WTC11 (cell line): ENCODE data around the gene SEC16B. TPM values are rescaled to one million over a fixed set of nuclear protein-coding genes. Genes with fewer than 3 reads are reported as not detected.

ENCODE experiments used
- ATAC-seq: fragments of 200-7000 bp; cut with Tn5 transposase; 2 replicates; pipeline ENCODE4 v1.10.0; 2021; ENCODE audit warnings: mild to moderate bottlenecking, moderate library complexity
- CTCF ChIA-PET: fragments of 300-600 bp; sonication (Branson Sonifier 250); formaldehyde crosslinking; loops from one replicate; lab custom pipeline; 2021; ENCODE audit warnings: antibody characterized with exemption; lab: Charles Lee
- POLR2A ChIA-PET: fragments of 350-600 bp; sonication (Branson Sonifier 250); formaldehyde crosslinking; loops from one replicate; lab custom pipeline; 2021; ENCODE audit warnings: antibody characterized with exemption; lab: Charles Lee
- DNase-seq: peaks from one replicate; pipeline ENCODE4 v3.0.0; 2021; ENCODE audit warnings: low spot score
- H3K27ac Mint-ChIP-seq: 2 replicates; pipeline ENCODE4 v1.8.0; 2021; ENCODE audit warnings: mixed read lengths
- H3K27me3 Mint-ChIP-seq: 2 replicates; pipeline ENCODE4 v1.8.0; 2021; ENCODE audit warnings: low read depth, mild to moderate bottlenecking, moderate library complexity, mixed read lengths
- H3K36me3 Mint-ChIP-seq: 2 replicates; pipeline ENCODE4 v1.8.0; 2021; ENCODE audit warnings: mixed read lengths
- H3K4me1 Mint-ChIP-seq: 2 replicates; pipeline ENCODE4 v1.8.0; 2022; ENCODE audit warnings: mixed read lengths
- H3K4me3 Mint-ChIP-seq: 2 replicates; pipeline ENCODE4 v1.8.0; 2021; ENCODE audit warnings: mild to moderate bottlenecking, moderate library complexity, mixed read lengths
- H3K9me3 Mint-ChIP-seq: 2 replicates; pipeline ENCODE4 v1.8.0; 2021; ENCODE audit warnings: mixed read lengths
- ATF3 ChIP-seq: sonication (generic); formaldehyde crosslinking; conservative IDR thresholded peaks from 2 replicates; pipeline ENCODE4 v1.8.1; 2022; ENCODE audit warnings: mild to moderate bottlenecking, missing genetic modification reagents
- FOXJ3 ChIP-seq: sonication (generic); formaldehyde crosslinking; IDR thresholded peaks from 2 replicates; pipeline ENCODE4 v1.9.0; 2021; ENCODE audit warnings: missing genetic modification reagents, mild to moderate bottlenecking, borderline replicate concordance
- GTF2I ChIP-seq: fragments of 250-450 bp; sonication (Bioruptor Pico); conservative IDR thresholded peaks from 2 replicates; pipeline ENCODE4 v1.4.0; 2021; ENCODE audit warnings: mild to moderate bottlenecking
- KAT7 ChIP-seq: sonication (generic); formaldehyde crosslinking; IDR thresholded peaks from 2 replicates; pipeline ENCODE4 v1.8.1; 2023; ENCODE audit warnings: missing genetic modification reagents, mild to moderate bottlenecking, borderline replicate concordance
- NFATC4 ChIP-seq: fragments of 250-450 bp; sonication (Bioruptor Pico); IDR thresholded peaks from 2 replicates; pipeline ENCODE4 v1.9.0; 2021; ENCODE audit warnings: mild to moderate bottlenecking
- RORB ChIP-seq: fragments of 250-450 bp; sonication (Bioruptor Pico); IDR thresholded peaks from 2 replicates; pipeline ENCODE4 v1.9.0; 2021; ENCODE audit warnings: mild to moderate bottlenecking
- SMAD4 ChIP-seq: sonication (generic); formaldehyde crosslinking; IDR thresholded peaks from 2 replicates; pipeline ENCODE4 v1.8.0; 2022; ENCODE audit warnings: mild to moderate bottlenecking, missing genetic modification reagents
- SOX15 ChIP-seq: fragments of 250-450 bp; sonication (Bioruptor Pico); IDR thresholded peaks from 2 replicates; pipeline ENCODE4 v1.9.0; 2021; ENCODE audit warnings: mild to moderate bottlenecking
- TCF7 ChIP-seq: sonication (generic); formaldehyde crosslinking; IDR thresholded peaks from 2 replicates; pipeline ENCODE4 v1.8.0; 2022; ENCODE audit warnings: mild to moderate bottlenecking, low read depth, missing genetic modification reagents, moderate library complexity
- TEAD4 ChIP-seq: sonication (generic); formaldehyde crosslinking; IDR thresholded peaks from 2 replicates; pipeline ENCODE4 v1.8.0; 2022; ENCODE audit warnings: mild to moderate bottlenecking, missing genetic modification reagents
- USF2 ChIP-seq: sonication (generic); formaldehyde crosslinking; IDR thresholded peaks from 2 replicates; pipeline ENCODE4 v1.8.1; 2023; ENCODE audit warnings: mild to moderate bottlenecking, missing genetic modification reagents, moderate library complexity
- ZNF138 ChIP-seq: sonication (generic); formaldehyde crosslinking; conservative IDR thresholded peaks from 2 replicates; pipeline ENCODE4 v1.8.1; 2022; ENCODE audit warnings: mild to moderate bottlenecking, moderate library complexity, missing genetic modification reagents
- ZNF232 ChIP-seq: sonication (generic); formaldehyde crosslinking; IDR thresholded peaks from 2 replicates; pipeline ENCODE4 v1.8.0; 2022; ENCODE audit warnings: mild to moderate bottlenecking, missing genetic modification reagents
- ZNF317 ChIP-seq: sonication (generic); formaldehyde crosslinking; IDR thresholded peaks from 2 replicates; pipeline ENCODE4 v1.8.1; 2023; ENCODE audit warnings: low read depth, mild to moderate bottlenecking, moderate library complexity, missing genetic modification reagents, borderline replicate concordance
- ZNF423 ChIP-seq: fragments of 250-450 bp; sonication (Bioruptor Pico); IDR thresholded peaks from 2 replicates; pipeline ENCODE4 v2.1.2; 2022; ENCODE audit warnings: mild to moderate bottlenecking, moderate library complexity
- total RNA-seq: library from RNA; stranded (reverse); gene quantifications from 3 replicates; pipeline ENCODE4 v1.2.3, GENCODE V29; 2021
- TF ChIP-seq, protein P1 (sequence below): sonication (generic); formaldehyde crosslinking; IDR thresholded peaks from 2 replicates; pipeline ENCODE4 v1.8.1; 2023; ENCODE audit warnings: mild to moderate bottlenecking, moderate library complexity, missing genetic modification reagents
- TF ChIP-seq, protein P2 (sequence below): sonication (generic); formaldehyde crosslinking; IDR thresholded peaks from 2 replicates; pipeline ENCODE4 v1.8.1; 2022; ENCODE audit warnings: low read depth, mild to moderate bottlenecking, moderate library complexity, missing genetic modification reagents, borderline replicate concordance
- TF ChIP-seq, protein P3 (sequence below): fragments of 250-450 bp; sonication (Bioruptor Pico); IDR thresholded peaks from 2 replicates; pipeline ENCODE4 v1.9.0; 2021; ENCODE audit warnings: mild to moderate bottlenecking, borderline replicate concordance
- TF ChIP-seq, protein P4 (sequence below): sonication (generic); formaldehyde crosslinking; IDR thresholded peaks from 2 replicates; pipeline ENCODE4 v1.8.0; 2022; ENCODE audit warnings: missing genetic modification reagents
- TF ChIP-seq, protein P5 (sequence below): sonication (generic); formaldehyde crosslinking; IDR thresholded peaks from 2 replicates; pipeline ENCODE4 v1.8.0; 2022; ENCODE audit warnings: mild to moderate bottlenecking, missing genetic modification reagents

SEC16B gene
- total RNA-seq, 1 experiment from 2014 or later, result 0.90 TPM

DNA sequence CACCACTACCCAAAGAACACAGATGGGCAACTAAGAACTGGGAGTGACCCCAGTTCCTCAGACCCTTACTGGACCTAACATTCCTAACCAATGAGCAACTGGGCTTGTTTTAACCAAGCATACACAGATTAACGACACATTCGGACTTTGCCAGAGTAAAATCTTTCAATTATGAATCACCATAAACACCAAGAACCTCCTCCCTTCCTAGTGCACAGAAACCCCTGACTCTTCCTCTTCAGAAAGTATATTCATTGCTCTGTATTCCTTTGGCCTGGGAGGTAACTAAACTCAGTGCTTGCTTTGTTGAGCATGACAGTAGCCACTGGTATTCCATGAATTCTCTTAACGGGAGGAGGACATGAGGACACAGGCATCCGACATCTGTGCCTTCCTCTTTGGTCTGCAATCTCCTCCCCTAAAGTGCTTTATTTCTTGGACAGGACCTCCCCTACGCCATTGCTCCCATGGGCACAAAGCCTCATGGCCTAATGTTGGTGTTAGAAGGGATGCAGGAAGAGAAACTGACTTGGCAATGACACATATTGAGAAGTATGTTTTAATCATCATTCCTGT lies 42.7 kb downstream of the SEC16B start:
- Mint-ChIP-seq H3K27me3 (no peaks in the 10 kb centered on the region), H3K4me1 (peaks cover 15% of the 10 kb centered on the region), H3K27ac (no peak overlapping the region), H3K9me3 (no peaks in the 10 kb centered on the region), H3K4me3 (no peak overlapping the region), H3K36me3 (no peaks in the 10 kb centered on the region)
- TF ChIP-seq, protein P1, sequence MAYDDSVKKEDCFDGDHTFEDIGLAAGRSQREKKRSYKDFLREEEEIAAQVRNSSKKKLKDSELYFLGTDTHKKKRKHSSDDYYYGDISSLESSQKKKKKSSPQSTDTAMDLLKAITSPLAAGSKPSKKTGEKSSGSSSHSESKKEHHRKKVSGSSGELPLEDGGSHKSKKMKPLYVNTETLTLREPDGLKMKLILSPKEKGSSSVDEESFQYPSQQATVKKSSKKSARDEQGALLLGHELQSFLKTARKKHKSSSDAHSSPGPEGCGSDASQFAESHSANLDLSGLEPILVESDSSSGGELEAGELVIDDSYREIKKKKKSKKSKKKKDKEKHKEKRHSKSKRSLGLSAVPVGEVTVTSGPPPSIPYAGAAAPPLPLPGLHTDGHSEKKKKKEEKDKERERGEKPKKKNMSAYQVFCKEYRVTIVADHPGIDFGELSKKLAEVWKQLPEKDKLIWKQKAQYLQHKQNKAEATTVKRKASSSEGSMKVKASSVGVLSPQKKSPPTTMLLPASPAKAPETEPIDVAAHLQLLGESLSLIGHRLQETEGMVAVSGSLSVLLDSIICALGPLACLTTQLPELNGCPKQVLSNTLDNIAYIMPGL (CRISPR knock-in tag), result no peak
- TF ChIP-seq ATF3 (no peak), TCF7 (CRISPR knock-in tag) (no peak), KAT7 (CRISPR knock-in tag) (no peak), RORB (CRISPR knock-in tag) (no peak), TEAD4 (no peak), GTF2I (CRISPR knock-in tag) (no peak), SOX15 (CRISPR knock-in tag) (no peak), ZNF232 (CRISPR knock-in tag) (no peak), FOXJ3 (no peak), USF2 (no peak), ZNF423 (CRISPR knock-in tag) (no peak), NFATC4 (CRISPR knock-in tag) (no peak), ZNF317 (no peak), ZNF138 (CRISPR knock-in tag) (no peak)
- TF ChIP-seq, protein P2, sequence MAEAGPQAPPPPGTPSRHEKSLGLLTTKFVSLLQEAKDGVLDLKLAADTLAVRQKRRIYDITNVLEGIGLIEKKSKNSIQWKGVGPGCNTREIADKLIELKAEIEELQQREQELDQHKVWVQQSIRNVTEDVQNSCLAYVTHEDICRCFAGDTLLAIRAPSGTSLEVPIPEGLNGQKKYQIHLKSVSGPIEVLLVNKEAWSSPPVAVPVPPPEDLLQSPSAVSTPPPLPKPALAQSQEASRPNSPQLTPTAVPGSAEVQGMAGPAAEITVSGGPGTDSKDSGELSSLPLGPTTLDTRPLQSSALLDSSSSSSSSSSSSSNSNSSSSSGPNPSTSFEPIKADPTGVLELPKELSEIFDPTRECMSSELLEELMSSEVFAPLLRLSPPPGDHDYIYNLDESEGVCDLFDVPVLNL (CRISPR knock-in tag), result no peak
- ChIA-PET POLR2A (no interaction called here), CTCF (interaction anchor here (0.7 to 2.0 kb wide), 5 partner anchors 11 to 94 kb away, joined by 3 to 6 read pairs (median 5); no protein-coding TSS in a partner anchor)
- DNase-seq (no peak), ATAC-seq (no peak)

GRCh38 chr1:177926201-177926600 lies 43.7 kb downstream of the SEC16B start:
- CTCF ChIA-PET, result interaction anchor here (1.0 to 1.4 kb wide), 2 partner anchors 13 to 18 kb away, joined by 4 read pairs; no protein-coding TSS in a partner anchor
- Mint-ChIP-seq H3K9me3 (no peaks in the 10 kb centered on the region), H3K36me3 (no peaks in the 10 kb centered on the region), H3K4me1 (peaks cover 24% of the 10 kb centered on the region), H3K27ac (no peak overlapping the region), H3K4me3 (no peak overlapping the region), H3K27me3 (no peaks in the 10 kb centered on the region)
- POLR2A ChIA-PET, result no interaction called here
- DNase-seq (no peak), ATAC-seq (no peak)
- TF ChIP-seq, protein P3, sequence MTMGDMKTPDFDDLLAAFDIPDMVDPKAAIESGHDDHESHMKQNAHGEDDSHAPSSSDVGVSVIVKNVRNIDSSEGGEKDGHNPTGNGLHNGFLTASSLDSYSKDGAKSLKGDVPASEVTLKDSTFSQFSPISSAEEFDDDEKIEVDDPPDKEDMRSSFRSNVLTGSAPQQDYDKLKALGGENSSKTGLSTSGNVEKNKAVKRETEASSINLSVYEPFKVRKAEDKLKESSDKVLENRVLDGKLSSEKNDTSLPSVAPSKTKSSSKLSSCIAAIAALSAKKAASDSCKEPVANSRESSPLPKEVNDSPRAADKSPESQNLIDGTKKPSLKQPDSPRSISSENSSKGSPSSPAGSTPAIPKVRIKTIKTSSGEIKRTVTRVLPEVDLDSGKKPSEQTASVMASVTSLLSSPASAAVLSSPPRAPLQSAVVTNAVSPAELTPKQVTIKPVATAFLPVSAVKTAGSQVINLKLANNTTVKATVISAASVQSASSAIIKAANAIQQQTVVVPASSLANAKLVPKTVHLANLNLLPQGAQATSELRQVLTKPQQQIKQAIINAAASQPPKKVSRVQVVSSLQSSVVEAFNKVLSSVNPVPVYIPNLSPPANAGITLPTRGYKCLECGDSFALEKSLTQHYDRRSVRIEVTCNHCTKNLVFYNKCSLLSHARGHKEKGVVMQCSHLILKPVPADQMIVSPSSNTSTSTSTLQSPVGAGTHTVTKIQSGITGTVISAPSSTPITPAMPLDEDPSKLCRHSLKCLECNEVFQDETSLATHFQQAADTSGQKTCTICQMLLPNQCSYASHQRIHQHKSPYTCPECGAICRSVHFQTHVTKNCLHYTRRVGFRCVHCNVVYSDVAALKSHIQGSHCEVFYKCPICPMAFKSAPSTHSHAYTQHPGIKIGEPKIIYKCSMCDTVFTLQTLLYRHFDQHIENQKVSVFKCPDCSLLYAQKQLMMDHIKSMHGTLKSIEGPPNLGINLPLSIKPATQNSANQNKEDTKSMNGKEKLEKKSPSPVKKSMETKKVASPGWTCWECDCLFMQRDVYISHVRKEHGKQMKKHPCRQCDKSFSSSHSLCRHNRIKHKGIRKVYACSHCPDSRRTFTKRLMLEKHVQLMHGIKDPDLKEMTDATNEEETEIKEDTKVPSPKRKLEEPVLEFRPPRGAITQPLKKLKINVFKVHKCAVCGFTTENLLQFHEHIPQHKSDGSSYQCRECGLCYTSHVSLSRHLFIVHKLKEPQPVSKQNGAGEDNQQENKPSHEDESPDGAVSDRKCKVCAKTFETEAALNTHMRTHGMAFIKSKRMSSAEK (CRISPR knock-in tag), result no peak
- no peak for TF ChIP-seq FOXJ3
- no peak for TF ChIP-seq SMAD4 (CRISPR knock-in tag)
- TF ChIP-seq, protein P4, sequence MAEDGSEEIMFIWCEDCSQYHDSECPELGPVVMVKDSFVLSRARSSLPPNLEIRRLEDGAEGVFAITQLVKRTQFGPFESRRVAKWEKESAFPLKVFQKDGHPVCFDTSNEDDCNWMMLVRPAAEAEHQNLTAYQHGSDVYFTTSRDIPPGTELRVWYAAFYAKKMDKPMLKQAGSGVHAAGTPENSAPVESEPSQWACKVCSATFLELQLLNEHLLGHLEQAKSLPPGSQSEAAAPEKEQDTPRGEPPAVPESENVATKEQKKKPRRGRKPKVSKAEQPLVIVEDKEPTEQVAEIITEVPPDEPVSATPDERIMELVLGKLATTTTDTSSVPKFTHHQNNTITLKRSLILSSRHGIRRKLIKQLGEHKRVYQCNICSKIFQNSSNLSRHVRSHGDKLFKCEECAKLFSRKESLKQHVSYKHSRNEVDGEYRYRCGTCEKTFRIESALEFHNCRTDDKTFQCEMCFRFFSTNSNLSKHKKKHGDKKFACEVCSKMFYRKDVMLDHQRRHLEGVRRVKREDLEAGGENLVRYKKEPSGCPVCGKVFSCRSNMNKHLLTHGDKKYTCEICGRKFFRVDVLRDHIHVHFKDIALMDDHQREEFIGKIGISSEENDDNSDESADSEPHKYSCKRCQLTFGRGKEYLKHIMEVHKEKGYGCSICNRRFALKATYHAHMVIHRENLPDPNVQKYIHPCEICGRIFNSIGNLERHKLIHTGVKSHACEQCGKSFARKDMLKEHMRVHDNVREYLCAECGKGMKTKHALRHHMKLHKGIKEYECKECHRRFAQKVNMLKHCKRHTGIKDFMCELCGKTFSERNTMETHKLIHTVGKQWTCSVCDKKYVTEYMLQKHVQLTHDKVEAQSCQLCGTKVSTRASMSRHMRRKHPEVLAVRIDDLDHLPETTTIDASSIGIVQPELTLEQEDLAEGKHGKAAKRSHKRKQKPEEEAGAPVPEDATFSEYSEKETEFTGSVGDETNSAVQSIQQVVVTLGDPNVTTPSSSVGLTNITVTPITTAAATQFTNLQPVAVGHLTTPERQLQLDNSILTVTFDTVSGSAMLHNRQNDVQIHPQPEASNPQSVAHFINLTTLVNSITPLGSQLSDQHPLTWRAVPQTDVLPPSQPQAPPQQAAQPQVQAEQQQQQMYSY (CRISPR knock-in tag), result no peak
- TF ChIP-seq, protein P5, sequence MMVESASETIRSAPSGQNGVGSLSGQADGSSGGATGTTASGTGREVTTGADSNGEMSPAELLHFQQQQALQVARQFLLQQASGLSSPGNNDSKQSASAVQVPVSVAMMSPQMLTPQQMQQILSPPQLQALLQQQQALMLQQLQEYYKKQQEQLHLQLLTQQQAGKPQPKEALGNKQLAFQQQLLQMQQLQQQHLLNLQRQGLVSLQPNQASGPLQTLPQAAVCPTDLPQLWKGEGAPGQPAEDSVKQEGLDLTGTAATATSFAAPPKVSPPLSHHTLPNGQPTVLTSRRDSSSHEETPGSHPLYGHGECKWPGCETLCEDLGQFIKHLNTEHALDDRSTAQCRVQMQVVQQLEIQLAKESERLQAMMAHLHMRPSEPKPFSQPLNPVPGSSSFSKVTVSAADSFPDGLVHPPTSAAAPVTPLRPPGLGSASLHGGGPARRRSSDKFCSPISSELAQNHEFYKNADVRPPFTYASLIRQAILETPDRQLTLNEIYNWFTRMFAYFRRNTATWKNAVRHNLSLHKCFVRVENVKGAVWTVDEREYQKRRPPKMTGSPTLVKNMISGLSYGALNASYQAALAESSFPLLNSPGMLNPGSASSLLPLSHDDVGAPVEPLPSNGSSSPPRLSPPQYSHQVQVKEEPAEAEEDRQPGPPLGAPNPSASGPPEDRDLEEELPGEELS, result no peak
